Right renal pelvis (tissue), 4 donors: Measurements from ENCODE around the gene PPP1R1A. TPM values are rescaled to one million over a fixed set of nuclear protein-coding genes. Genes with fewer than 3 reads are reported as not detected.

Experiments
- DNase-seq, 4 donors: peaks; one replicate each; pipeline ENCODE4 v3.0.0-alpha.2; 2013; ENCODE audit warnings: low read depth in 4 of 4, low spot score in 3 of 4, missing footprints in 1 of 4
- polyA plus RNA-seq, 4 donors: library from polyadenylated mRNA; unstranded; fragments of 120-200 nt; gene quantifications; one replicate each; pipeline ENCODE4 v1.2.1, GENCODE V29; 2013; ENCODE audit not compliant: insufficient read length in 4 of 4

The PPP1R1A gene
- polyA plus RNA-seq, 4 donors = 52.2 to 64.5 (median 60.9) TPM

GRCh38 chr12:54541751-54542290 is 46.6 kb downstream of the PPP1R1A start:
- no peak for DNase-seq

GRCh38 chr12:54538136-54538700 is 50.2 kb downstream of the PPP1R1A start:
- DNase-seq = no peak

GRCh38 chr12:54535474-54535873 is 53.0 kb downstream of the PPP1R1A start:
- no peak for DNase-seq

GRCh38 chr12:54529581-54529980 is 58.9 kb downstream of the PPP1R1A start:
- DNase-seq = no peak

Other genes starting within 250 kb of the PPP1R1A start
- under 1 TPM in 3 of 4 donors, not detected in 1; 0.10 to 0.22 (median 0.17) TPM for gene GPR84, start 224.2 kb downstream of the PPP1R1A start, polyA plus RNA-seq
- gene ZNF385A, start 203.9 kb downstream of the PPP1R1A start, polyA plus RNA-seq = 10 to 100 TPM; 11.7 to 15.7 (median 12.9) TPM
- 10 to 100 TPM; 39.2 to 50.6 (median 44.7) TPM for gene ITGA5, start 169.4 kb downstream of the PPP1R1A start, polyA plus RNA-seq
- gene GTSF1, start 115.1 kb downstream of the PPP1R1A start, polyA plus RNA-seq = under 1 TPM in 1 of 4 donors, not detected in 3; 0.04 TPM
- 1 to 10 TPM; 3.4 to 4.0 (median 3.6) TPM for gene NCKAP1L, start 90.9 kb downstream of the PPP1R1A start, polyA plus RNA-seq
- gene PDE1B, start 39.1 kb downstream of the PPP1R1A start, polyA plus RNA-seq = 1 to 10 TPM; 8.0 to 9.5 (median 8.8) TPM
- not detected for gene LACRT, start 46.2 kb upstream of the PPP1R1A start, polyA plus RNA-seq
- not detected for gene DCD, start 59.7 kb upstream of the PPP1R1A start, polyA plus RNA-seq